K562 (cell line): ENCODE results near the gene MUC5B. TPM values are rescaled to one million over a fixed set of nuclear protein-coding genes. Genes with fewer than 3 reads are reported as not detected.

ENCODE experiments used
- FOXK1 ChIP-seq: sonication (generic); formaldehyde crosslinking; IDR thresholded peaks from 2 replicates; pipeline ENCODE4 v1.8.0; 2022; ENCODE audit warnings: missing genetic modification reagents, mild to moderate bottlenecking, borderline replicate concordance
- IRF1 ChIP-seq: sonication (generic); formaldehyde crosslinking; IDR thresholded peaks from 2 replicates; pipeline ENCODE4 v1.8.0; 2022; ENCODE audit warnings: missing genetic modification reagents, mild to moderate bottlenecking, borderline replicate concordance
- IRF9 ChIP-seq: fragments of 450-650 bp; IDR thresholded peaks from 2 replicates; pipeline ENCODE4 v1.6.1; 2016; ENCODE audit warnings: missing biosample characterization, missing genetic modification characterization
- RBFOX2 ChIP-seq: fragments of 200-400 bp; formaldehyde crosslinking; IDR thresholded peaks from 2 replicates; pipeline ENCODE4 v1.6.1; 2017; ENCODE audit warnings: low read depth, mild to moderate bottlenecking, low read length, moderate library complexity
- SMARCB1 ChIP-seq: IDR thresholded peaks from 2 replicates; pipeline ENCODE4 v1.6.1; 2011; ENCODE audit warnings: improper control_type of control experiment, low read depth; ENCODE audit not compliant: insufficient read length
- TFAM ChIP-seq: fragments of 250-450 bp; sonication (Bioruptor Pico); conservative IDR thresholded peaks from 2 replicates; pipeline ENCODE4 v1.5.0; 2021; ENCODE audit warnings: mild to moderate bottlenecking, moderate library complexity
- ZNF133 ChIP-seq: fragments of 250-450 bp; sonication (Bioruptor Pico); IDR thresholded peaks from 2 replicates; pipeline ENCODE4 v1.4.0; 2020; ENCODE audit warnings: mild to moderate bottlenecking
- ZNF644 ChIP-seq: fragments of 200-800 bp; sonication (Bioruptor generic); IDR thresholded peaks from 2 replicates; pipeline ENCODE4 v1.6.1; 2016; ENCODE audit warnings: low read depth, missing genetic modification characterization, missing compliant biosample characterization
- ZNF76 ChIP-seq: fragments of 250-450 bp; sonication (Bioruptor Pico); IDR thresholded peaks from 2 replicates; pipeline ENCODE4 v1.4.0; 2020; ENCODE audit warnings: mild to moderate bottlenecking, moderate library complexity, borderline replicate concordance
- polyA plus RNA-seq, 8 experiments: library from polyadenylated mRNA; depleted of rRNA in 4 of 8; stranded (reverse) in 5 of 8; unstranded in 3 of 8; fragments of >200 nt; fragmentation: Nextera tagmentation in 2 of 8; fragmentation: Illumina TruSeq in 1 of 8; extraction: Ambion mirVana in 2 of 8; extraction: Trizol in 1 of 8; gene quantifications; 2 replicates each; pipeline versions ENCODE4 v1.2.1 to v1.2.3, GENCODE V29; 2011 to 2014; ENCODE audit warnings: inconsistent platforms in 1 of 8, missing spikeins in 1 of 8
- total RNA-seq, 7 experiments: library from RNA; depleted of rRNA in 6 of 7; stranded (reverse); fragments of >200 nt in 6 of 7; fragmentation: Illumina TruSeq in 2 of 7; extraction: Trizol in 2 of 7; gene quantifications; 2 replicates each; pipeline versions ENCODE4 v1.2.1 to v1.2.3, GENCODE V29; 2011 to 2021; ENCODE audit warnings: low replicate concordance in 1 of 7
- TF ChIP-seq, protein P1 (sequence below): fragments of 450-650 bp; IDR thresholded peaks from 2 replicates; pipeline ENCODE4 v1.6.1; 2016; ENCODE audit warnings: antibody characterized with exemption
- TF ChIP-seq, protein P2 (sequence below): fragments of 450-650 bp; formaldehyde crosslinking; IDR thresholded peaks from 2 replicates; pipeline ENCODE4 v1.4.0; 2020; ENCODE audit warnings: mild to moderate bottlenecking, moderate library complexity

Gene MUC5B
- total and polyA plus RNA-seq, 9 of the 15 experiments (the other 6 are each of a cell fraction or from before 2014, with no cell fraction given), result 0.04 to 0.95 TPM; not detected in 7

GRCh38 chr11:1237128-1237580, 14.3 kb downstream of the MUC5B start (continued):
- TF ChIP-seq TFAM (CRISPR knock-in tag) (no peak), FOXK1 (CRISPR knock-in tag) (no peak), ZNF644 (tag) (no peak), RBFOX2 (no peak), ZNF76 (no peak), IRF1 (CRISPR knock-in tag) (no peak), IRF9 (no peak), ZNF133 (no peak), SMARCB1 (no peak)
- TF ChIP-seq, protein P1, sequence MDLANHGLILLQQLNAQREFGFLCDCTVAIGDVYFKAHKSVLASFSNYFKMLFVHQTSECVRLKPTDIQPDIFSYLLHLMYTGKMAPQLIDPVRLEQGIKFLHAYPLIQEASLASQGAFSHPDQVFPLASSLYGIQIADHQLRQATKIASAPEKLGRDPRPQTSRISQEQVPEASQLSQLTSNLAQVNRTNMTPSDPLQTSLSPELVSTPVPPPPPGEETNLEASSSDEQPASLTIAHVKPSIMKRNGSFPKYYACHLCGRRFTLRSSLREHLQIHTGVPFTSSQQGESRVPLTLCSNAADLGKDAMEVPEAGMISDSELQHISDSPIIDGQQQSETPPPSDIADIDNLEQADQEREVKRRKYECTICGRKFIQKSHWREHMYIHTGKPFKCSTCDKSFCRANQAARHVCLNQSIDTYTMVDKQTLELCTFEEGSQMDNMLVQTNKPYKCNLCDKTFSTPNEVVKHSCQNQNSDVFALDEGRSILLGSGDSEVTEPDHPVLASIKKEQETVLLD, result no peak
- TF ChIP-seq, protein P2, sequence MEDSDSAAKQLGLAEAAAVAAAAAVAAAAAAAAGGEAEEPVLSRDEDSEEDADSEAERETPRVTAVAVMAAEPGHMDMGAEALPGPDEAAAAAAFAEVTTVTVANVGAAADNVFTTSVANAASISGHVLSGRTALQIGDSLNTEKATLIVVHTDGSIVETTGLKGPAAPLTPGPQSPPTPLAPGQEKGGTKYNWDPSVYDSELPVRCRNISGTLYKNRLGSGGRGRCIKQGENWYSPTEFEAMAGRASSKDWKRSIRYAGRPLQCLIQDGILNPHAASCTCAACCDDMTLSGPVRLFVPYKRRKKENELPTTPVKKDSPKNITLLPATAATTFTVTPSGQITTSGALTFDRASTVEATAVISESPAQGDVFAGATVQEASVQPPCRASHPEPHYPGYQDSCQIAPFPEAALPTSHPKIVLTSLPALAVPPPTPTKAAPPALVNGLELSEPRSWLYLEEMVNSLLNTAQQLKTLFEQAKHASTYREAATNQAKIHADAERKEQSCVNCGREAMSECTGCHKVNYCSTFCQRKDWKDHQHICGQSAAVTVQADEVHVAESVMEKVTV (CRISPR knock-in tag), result no peak
